ENCODE data around the gene PNPO.

PNPO gene

GRCh38 chr17:47941246-47942095, at the start of gene PNPO:
Gene PNPO, plus strand, starts transcription at chr17:47941571. Its CDS starts 105 bp downstream, at chr17:47941676.
- DNase-seq = peak; percentile 92

GRCh38 chr17:47894498-47895346, 46.6 kb upstream of the PNPO start:
- DNase-seq = no peak

- peak; percentile 48 for DNase-seq
Observed at GRCh38 chr17:47895347-47895855, 46.0 kb upstream of the PNPO start.

GRCh38 chr17:47895856-47896671, 45.3 kb upstream of the PNPO start, which contains the start of gene SP2:
Gene SP2, plus strand, starts transcription at chr17:47896236. Its CDS starts 51 bp downstream, at chr17:47896287.
- peak; percentile 99 for DNase-seq

GRCh38 chr17:47896672-47897490, 44.5 kb upstream of the PNPO start:
- DNase-seq = no peak

GRCh38 chr17:47897561-47897960, 43.8 kb upstream of the PNPO start:
- DNase-seq = no peak

- no peak for DNase-seq
Observed at GRCh38 chr17:47898241-47898640, 43.1 kb upstream of the PNPO start.

GRCh38 chr17:47899643-47900042, 41.7 kb upstream of the PNPO start:
- DNase-seq = no peak

GRCh38 chr17:47901423-47901822, 39.9 kb upstream of the PNPO start:
- no peak for DNase-seq

GRCh38 chr17:47902039-47902744, 39.2 kb upstream of the PNPO start:
- DNase-seq = no peak

GRCh38 chr17:47905221-47905733, 36.1 kb upstream of the PNPO start:
- DNase-seq = no peak

GRCh38 chr17:47906443-47906842, 34.9 kb upstream of the PNPO start:
- no peak for DNase-seq

- no peak for DNase-seq
Observed at GRCh38 chr17:47907932-47908562, 33.3 kb upstream of the PNPO start.

GRCh38 chr17:47913050-47913449, 28.3 kb upstream of the PNPO start:
- DNase-seq = no peak

- DNase-seq = no peak
Observed at GRCh38 chr17:47914306-47914948, 26.9 kb upstream of the PNPO start.

GRCh38 chr17:47915776-47916398, 25.5 kb upstream of the PNPO start:
- no peak for DNase-seq

GRCh38 chr17:47916489-47917208, 24.7 kb upstream of the PNPO start:
- no peak for DNase-seq

- DNase-seq = no peak
Observed at GRCh38 chr17:47917581-47917980, 23.8 kb upstream of the PNPO start.

- DNase-seq = no peak
Observed at GRCh38 chr17:47918006-47918405, 23.4 kb upstream of the PNPO start.
